Cardiac muscle cell (in vitro differentiated cells and primary cell): ENCODE data around the gene SLC35F3. TPM values are rescaled to one million over a fixed set of nuclear protein-coding genes. Genes with fewer than 3 reads are reported as not detected.
A peak's percentile ranks its signal among the peaks of the same experiment; 100 is the strongest.

Experiments used
- DNase-seq, 2 donors: peaks; one replicate each; pipeline versions ENCODE4 v3.0.0 to v3.0.0-alpha.2; 2010 to 2017; ENCODE audit warnings: low read depth in 1 of 2, low spot score in 1 of 2
- H3K27ac ChIP-seq: fragments of 200-600 bp; sonication (generic); 2 replicates; pipeline ENCODE4 v1.5.1; 2016
- H3K27me3 ChIP-seq: fragments of 200-600 bp; sonication (generic); 2 replicates; pipeline ENCODE4 v1.6.0; 2016; ENCODE audit warnings: control low read depth
- H3K36me3 ChIP-seq: fragments of 200-600 bp; sonication (generic); 2 replicates; pipeline ENCODE4 v1.5.1; 2016; ENCODE audit warnings: control low read depth
- H3K4me1 ChIP-seq: fragments of 200-600 bp; sonication (generic); 2 replicates; pipeline ENCODE4 v1.8.1; 2017; ENCODE audit warnings: low read depth, mild to moderate bottlenecking, mixed run types
- H3K4me3 ChIP-seq: fragments of 200-600 bp; sonication (generic); 2 replicates; pipeline ENCODE4 v1.5.1; 2016; ENCODE audit warnings: mild to moderate bottlenecking
- H3K9me3 ChIP-seq: fragments of 200-600 bp; sonication (generic); 2 replicates; pipeline ENCODE4 v1.5.1; 2017; ENCODE audit warnings: low read depth, mild to moderate bottlenecking, control low read depth
- CTCF ChIP-seq: IDR thresholded peaks from 2 replicates; pipeline ENCODE4 v1.5.1; 2012; ENCODE audit warnings: low read depth, mild to moderate bottlenecking, low read length
- polyA plus RNA-seq: library from polyadenylated mRNA; unstranded; fragments of >200 nt; fragmentation: Nextera tagmentation; extraction: Ambion mirVana; gene quantifications from 2 replicates; pipeline ENCODE4 v1.2.1, GENCODE V29; 2016
- total RNA-seq: library from RNA; depleted of rRNA; stranded (reverse); fragments of >200 nt; gene quantifications from 2 replicates; pipeline ENCODE4 v1.2.3, GENCODE V29; 2016

SLC35F3 gene
- total and polyA plus RNA-seq, 2 experiments from 2014 or later = 0.98 to 2.0 TPM

DNA sequence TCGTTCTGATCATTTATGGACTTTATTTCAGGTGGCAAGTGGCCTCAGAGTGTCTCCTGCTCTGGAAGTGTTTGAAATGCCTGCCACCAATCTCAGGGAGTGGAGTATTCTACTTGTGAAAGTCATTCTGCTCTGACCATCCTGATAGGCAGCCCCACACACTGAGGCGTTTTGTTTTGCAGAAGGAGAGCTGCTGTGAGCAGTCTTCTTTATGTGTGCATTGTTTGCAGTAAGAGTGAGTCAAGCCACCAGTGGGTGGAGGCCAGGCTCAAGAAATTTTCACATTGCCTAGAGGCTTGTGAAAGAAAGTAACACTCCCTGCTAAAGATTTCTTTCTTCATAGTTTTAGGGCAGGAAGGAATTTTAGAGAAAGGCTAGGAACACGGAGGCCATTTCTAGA, 204.4 kb downstream of the SLC35F3 start:
- no peaks in the 10 kb centered on the region for H3K27me3 ChIP-seq
- no peak overlapping the region for H3K4me3 ChIP-seq
- TF ChIP-seq CTCF = no peak
- no peaks in the 10 kb centered on the region for H3K36me3 ChIP-seq
- no peaks in the 10 kb centered on the region for H3K9me3 ChIP-seq
- H3K27ac ChIP-seq = no peak overlapping the region
- peak in 1 of 2 donors; percentile 4 for DNase-seq
- H3K4me1 ChIP-seq = peaks cover 4% of the 10 kb centered on the region

DNA sequence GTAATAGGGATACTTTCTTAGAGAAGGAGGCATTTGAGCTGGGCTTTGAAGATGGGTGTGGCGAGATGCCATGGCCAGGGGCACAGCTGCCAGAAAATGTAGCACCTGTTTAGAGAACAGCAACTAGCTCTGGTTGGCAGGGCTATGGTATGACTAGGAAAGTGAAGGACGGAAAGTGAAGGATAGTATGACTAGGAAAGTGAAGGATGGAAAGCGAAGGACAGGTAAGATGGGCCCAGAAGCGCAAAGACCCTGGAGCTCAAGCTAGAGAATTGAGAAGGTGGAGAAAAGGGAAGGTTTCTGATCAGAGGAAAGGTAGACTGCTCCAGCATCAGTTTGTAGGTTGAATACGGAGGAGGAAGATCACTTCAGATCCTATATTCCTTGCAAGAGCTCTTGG, 205.4 kb downstream of the SLC35F3 start:
- H3K4me1 ChIP-seq = peaks cover 4% of the 10 kb centered on the region
- TF ChIP-seq CTCF = no peak
- H3K9me3 ChIP-seq = no peaks in the 10 kb centered on the region
- H3K27me3 ChIP-seq = no peaks in the 10 kb centered on the region
- no peaks in the 10 kb centered on the region for H3K36me3 ChIP-seq
- no peak overlapping the region for H3K4me3 ChIP-seq
- DNase-seq = no peak
- no peak overlapping the region for H3K27ac ChIP-seq

- Histone ChIP-seq H3K36me3 (no peaks in the 10 kb centered on the region), H3K27me3 (no peaks in the 10 kb centered on the region), H3K4me1 (peaks cover 4% of the 10 kb centered on the region), H3K27ac (no peak overlapping the region), H3K9me3 (no peaks in the 10 kb centered on the region), H3K4me3 (no peak overlapping the region)
- no peak for TF ChIP-seq CTCF
- peak; percentile 17 to 83 for DNase-seq
Observed at GRCh38 chr1:234111458-234112142, 207.1 kb downstream of the SLC35F3 start.

GRCh38 chr1:234114648-234115307, 210.3 kb downstream of the SLC35F3 start:
- H3K4me3 ChIP-seq = no peak overlapping the region
- H3K9me3 ChIP-seq = no peaks in the 10 kb centered on the region
- no peak overlapping the region for H3K27ac ChIP-seq
- H3K36me3 ChIP-seq = no peaks in the 10 kb centered on the region
- DNase-seq = peak; percentile 61 to 75
- no peaks in the 10 kb centered on the region for H3K27me3 ChIP-seq
- no peaks in the 10 kb centered on the region for H3K4me1 ChIP-seq
- peak; percentile 71 for TF ChIP-seq CTCF

DNA sequence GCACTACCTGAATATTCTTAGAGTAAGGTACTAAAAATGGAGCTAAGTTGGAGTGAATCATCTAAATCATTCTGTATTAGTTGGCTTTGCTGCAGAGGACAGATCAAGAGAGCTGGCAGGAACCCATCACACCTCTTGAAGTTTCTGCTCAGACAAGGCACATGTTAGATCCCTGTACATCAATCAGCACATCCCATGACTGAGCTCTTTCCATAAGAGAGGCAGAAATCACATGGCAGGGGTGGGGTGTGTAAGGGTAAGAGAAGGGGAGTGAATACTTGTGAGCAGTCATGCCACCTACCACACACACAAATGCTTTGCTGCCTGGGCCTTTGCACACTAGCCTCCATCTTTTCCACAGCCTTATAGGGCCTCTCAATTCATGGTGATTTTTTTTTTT, 214.4 kb downstream of the SLC35F3 start:
- Histone ChIP-seq H3K36me3 (no peaks in the 10 kb centered on the region), H3K9me3 (no peaks in the 10 kb centered on the region), H3K27me3 (no peaks in the 10 kb centered on the region), H3K27ac (no peak overlapping the region), H3K4me1 (no peaks in the 10 kb centered on the region), H3K4me3 (no peak overlapping the region)
- DNase-seq = no peak
- TF ChIP-seq CTCF = no peak
